Transverse colon (tissue), 4 donors: ENCODE data around the gene STXBP5L.

Experiments
- EP300 ChIP-seq: sonication (generic); formaldehyde crosslinking; IDR thresholded peaks from one replicate; pipeline ENCODE4 v1.6.1; 2017; ENCODE audit warnings: antibody characterized with exemption, low read depth
- POLR2A ChIP-seq: fragments of 450-650 bp; IDR thresholded peaks from one replicate; pipeline ENCODE4 v1.6.1; 2016; ENCODE audit warnings: antibody characterized with exemption, mild to moderate bottlenecking, moderate library complexity
- POLR2AphosphoS5 ChIP-seq, 3 donors: sonication (generic); formaldehyde crosslinking; IDR thresholded peaks; one replicate each; pipeline ENCODE4 v1.6.1; 2016; ENCODE audit warnings: antibody characterized with exemption in 3 of 3
- TF ChIP-seq, protein P1 (sequence below), 5 experiments: fragments of 200-600 bp in 3 of 5; fragments of 450-650 bp in 2 of 5; sonication (generic) in 3 of 5; IDR thresholded peaks; 1 replicate in 2 of 5; 2 replicates in 3 of 5; pipeline ENCODE4 v1.5.1; 2016 to 2017; ENCODE audit warnings: antibody characterized with exemption in 5 of 5, inconsistent platforms in 3 of 5, mild to moderate bottlenecking in 2 of 5, moderate library complexity in 1 of 5

DNA sequence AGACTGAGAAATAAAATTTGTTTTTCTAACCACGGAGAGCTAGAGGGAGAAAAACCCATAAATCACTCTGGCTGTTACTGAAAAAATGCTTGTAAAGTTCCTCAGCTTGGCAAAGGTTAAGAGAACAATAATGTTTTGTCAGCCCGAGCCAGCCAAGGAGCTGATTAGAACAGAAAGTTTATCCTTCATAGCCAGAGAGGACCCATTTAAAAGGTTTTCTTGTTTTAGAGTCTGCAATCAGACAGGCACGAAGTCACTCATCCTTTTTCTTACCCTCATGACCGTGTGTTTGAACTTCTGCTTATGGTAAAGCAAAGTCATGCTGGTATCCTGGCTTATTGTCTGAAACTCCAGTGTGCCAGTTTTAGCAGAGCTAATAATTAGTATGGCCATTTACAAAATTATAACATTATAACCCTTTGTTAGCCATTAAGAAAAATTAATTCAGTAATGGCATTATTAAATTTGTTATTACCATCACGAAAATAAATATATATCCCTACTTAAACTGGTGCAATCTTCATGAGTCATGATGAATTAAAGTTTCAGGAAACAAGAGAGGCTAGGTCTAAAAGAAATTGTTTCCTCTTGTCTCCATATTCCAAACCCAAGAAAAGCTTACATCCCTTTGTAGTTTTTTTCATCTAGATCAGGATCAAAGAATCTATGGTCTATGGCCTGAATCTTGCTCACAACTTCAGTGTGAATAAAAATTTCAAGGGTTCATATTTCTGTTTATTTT lies 13.5 kb upstream of the STXBP5L start:
- TF ChIP-seq POLR2A (no peak), POLR2AphosphoS5 (IDR thresholded peaks at IDR 0.05) (no peak), EP300 (no peak)
- TF ChIP-seq, protein P1, sequence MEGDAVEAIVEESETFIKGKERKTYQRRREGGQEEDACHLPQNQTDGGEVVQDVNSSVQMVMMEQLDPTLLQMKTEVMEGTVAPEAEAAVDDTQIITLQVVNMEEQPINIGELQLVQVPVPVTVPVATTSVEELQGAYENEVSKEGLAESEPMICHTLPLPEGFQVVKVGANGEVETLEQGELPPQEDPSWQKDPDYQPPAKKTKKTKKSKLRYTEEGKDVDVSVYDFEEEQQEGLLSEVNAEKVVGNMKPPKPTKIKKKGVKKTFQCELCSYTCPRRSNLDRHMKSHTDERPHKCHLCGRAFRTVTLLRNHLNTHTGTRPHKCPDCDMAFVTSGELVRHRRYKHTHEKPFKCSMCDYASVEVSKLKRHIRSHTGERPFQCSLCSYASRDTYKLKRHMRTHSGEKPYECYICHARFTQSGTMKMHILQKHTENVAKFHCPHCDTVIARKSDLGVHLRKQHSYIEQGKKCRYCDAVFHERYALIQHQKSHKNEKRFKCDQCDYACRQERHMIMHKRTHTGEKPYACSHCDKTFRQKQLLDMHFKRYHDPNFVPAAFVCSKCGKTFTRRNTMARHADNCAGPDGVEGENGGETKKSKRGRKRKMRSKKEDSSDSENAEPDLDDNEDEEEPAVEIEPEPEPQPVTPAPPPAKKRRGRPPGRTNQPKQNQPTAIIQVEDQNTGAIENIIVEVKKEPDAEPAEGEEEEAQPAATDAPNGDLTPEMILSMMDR (IDR thresholded peaks at IDR 0.05) = no peak
